ENCODE data around the gene CCDC174. TPM values are rescaled to one million over a fixed set of nuclear protein-coding genes. Genes with fewer than 3 reads are reported as not detected.

Gene CCDC174
- total RNA-seq, 1 donor from 2014 or later, result 11.4 TPM

- DNase-seq (ENCODE audit: extremely low read depth, low read depth, low spot score), result no peak
Measured at GRCh38 chr3:14698601-14699244, 47.2 kb downstream of the CCDC174 start.

DNA sequence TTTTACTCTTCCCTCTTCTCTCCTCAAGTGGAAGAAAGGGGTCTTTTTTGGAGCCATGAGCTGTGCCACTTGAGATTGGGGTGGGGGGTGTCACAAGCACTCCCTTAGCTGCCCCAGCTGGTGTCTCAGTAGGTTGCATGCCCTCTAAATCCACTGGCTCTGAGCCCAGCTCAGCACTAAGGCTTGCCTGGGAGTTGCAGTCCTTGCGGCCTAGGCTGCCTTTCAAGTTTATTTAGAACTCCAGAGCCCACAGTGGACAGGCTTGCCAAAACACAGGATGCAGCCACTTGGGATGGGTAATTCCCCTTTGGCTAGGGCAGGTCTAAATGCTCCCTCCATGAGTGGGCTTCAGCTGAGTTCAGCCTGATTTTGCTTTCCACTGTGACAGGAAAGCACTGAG lies 48.1 kb downstream of the CCDC174 start:
- DNase-seq (ENCODE audit: extremely low read depth, low read depth, low spot score), result no peak

DNA sequence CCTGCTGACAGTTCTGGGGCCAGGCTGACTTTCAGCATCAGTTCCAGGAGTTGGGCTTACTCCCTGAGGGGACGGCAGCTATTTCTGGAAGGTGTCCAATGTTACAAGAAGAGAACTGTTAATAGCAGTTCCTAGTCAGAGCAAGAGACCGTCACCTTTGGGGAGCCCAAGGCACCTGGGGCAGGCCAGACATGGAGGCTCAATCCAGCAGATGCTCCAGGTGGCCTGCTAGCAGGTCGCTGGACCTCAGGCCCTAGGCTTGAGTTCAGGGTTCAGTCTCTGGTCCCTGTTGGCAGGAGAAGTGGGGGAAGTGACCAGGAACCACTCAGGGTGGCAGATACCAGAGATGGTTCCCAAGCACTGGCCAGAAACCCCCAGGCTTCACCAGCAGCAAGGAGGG lies 49.3 kb downstream of the CCDC174 start:
- DNase-seq (ENCODE audit: extremely low read depth, low read depth, low spot score), result no peak

DNA sequence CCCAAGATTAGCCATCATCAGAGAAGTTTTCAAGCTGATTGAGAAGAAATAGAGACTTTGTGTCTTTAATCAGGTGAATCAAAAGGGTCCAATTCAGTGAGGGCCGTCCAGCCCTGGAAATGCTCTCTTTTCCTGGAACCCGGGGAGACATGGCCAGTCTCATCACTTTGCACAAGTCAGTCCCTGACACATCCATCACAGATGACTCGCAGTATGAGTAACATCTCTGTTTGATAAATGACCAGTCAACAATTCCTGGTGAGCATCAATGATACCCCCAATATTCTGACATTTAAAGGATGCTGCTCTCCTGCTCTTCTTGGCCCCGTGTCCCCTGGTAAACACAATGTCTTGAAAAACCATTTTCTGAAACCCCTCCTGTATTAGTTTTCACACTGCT lies 50.1 kb downstream of the CCDC174 start:
- no peak for DNase-seq (ENCODE audit: extremely low read depth, low read depth, low spot score)

DNA sequence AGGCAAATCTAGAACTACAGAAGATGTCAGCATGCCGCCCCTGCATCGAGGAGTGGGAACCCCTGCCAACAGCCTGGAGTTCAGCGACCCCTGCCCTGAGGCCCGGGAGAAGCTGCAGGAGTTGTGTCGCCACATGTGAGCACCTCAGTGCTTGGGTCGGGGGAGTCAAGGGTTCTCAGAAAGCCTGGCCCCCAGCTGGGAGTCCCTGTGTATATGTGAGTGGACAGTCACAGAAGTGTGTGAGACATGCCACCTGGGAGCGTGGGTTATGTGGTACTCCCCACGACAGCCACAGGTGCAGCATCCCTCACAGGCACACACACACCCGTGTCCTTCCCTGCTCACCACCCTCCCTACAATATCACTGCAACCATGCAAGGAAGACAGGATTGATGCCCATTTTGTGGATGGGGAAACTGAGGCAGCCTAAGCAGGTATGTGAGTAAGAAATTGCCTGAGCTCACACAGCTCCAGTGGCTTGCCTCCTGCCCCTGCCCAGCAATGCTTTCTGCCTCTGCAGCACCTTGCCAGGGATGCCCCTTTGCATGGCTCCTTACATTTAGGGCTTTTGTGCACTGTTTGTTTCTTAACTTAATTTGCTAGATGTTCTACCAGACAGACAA lies 51.7 kb downstream of the CCDC174 start:
- DNase-seq (ENCODE audit: extremely low read depth, low read depth, low spot score), result no peak

GRCh38 chr3:14703791-14704190 lies 52.2 kb downstream of the CCDC174 start:
- no peak for DNase-seq (ENCODE audit: extremely low read depth, low read depth, low spot score)

GRCh38 chr3:14706096-14706495 lies 54.5 kb downstream of the CCDC174 start:
- DNase-seq (ENCODE audit: extremely low read depth, low read depth, low spot score), result no peak

DNA sequence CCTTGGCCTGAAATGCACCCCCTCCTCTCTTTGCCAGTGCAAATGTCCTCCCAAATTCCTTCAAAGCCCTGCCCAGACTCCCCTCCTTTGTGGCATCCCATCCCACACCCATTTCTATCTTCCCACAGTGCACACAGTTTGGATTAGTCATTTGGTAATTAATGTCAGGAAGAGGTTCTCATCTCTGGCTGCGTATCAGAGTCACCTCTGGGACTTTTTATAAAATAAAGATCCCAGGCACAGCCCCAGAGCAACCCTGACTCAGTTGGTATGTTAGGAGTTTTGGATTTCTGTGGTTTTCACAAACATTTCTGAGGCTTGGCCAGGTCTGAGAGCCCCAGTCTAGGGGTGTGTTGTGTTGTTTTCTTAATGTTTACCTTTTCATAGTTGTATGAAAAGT lies 65.0 kb downstream of the CCDC174 start:
- no peak for DNase-seq (ENCODE audit: extremely low read depth, low read depth, low spot score)

DNA sequence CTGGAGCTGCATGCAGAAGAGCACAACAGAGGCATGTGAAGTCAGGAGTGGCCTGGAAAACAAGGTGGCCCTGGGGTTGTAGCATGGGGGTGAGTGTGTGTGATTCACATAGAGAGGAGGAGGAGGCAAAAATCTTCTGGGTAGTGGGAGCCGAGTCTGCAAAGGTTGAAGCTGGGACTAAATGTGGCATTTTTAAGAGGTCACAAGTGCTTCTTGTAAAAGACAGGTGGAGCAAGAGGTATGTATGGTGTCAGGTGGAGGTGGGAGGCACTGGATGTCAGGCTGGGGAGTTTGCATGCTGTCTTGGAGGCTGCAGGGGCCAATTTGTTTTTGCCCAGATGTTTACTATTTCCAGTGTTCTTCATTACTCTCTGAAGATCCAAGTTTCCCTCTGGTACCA lies 65.7 kb downstream of the CCDC174 start:
- DNase-seq (ENCODE audit: extremely low read depth, low read depth, low spot score), result no peak

DNA sequence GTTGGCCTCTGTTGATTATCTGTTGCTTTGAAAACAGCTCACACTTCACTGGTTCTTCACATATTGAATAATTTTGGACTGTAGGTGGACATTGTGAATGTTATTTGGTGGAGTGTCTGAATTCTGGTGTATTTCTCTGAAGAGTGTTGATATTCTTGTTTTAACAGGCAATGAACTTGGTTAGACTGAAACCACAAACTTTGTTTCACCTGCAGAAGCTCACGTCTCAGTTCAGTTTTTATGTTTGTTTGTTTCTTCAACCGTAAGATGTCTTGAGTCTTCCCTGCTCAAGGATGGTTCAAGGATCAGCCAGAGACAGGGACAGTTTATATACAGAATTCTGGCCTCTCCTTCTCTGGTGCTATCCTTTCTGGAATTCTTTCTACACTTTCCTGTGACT lies 67.0 kb downstream of the CCDC174 start:
- no peak for DNase-seq (ENCODE audit: extremely low read depth, low read depth, low spot score)

- DNase-seq (ENCODE audit: extremely low read depth, low read depth, low spot score), result no peak
Measured at GRCh38 chr3:14719006-14719405, 67.4 kb downstream of the CCDC174 start.

DNA sequence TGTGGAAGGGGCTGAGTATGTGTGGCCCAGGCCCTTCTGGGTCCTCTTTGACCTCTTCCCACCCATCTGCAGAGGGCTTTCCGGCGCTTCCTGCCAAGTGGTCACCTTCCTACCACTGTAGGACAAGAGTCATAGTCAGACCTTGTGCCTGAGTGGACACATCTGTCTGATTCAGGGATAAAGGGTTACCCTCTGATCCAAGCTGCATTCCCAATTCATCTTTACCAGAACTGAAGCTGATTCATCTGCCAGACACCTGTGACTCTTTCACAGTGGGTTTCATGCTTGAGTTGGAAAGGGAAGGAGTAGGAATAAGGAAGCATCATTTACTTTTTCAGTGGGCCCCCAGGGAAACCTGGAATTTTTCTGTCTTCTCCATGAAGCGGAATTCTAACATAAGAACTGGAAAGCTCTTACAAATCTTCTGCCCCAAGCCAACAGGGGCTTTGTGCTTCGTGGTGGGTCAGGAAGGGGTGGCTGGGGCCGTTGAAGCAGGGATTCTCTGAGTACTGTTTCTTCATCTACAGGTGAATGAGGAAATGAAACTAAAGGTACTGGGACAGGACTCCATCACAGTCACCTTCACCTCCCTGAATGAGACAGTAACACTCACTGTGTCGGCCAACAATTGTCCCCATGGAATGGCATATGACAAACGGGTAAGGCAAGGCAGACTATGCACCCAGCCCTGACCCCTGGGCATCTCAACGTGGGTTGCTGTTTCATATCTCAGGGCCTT lies 69.7 kb downstream of the CCDC174 start:
- DNase-seq (ENCODE audit: extremely low read depth, low read depth, low spot score), result no peak

Other genes starting within 250 kb of the CCDC174 start
- gene SLC6A6, start 249.2 kb upstream of the CCDC174 start, total RNA-seq, result 21.1 and 23.7 TPM in 2 replicates
- 0.06 TPM in 1 of 2 replicates, not detected in the other for gene GRIP2, start 111.4 kb upstream of the CCDC174 start, total RNA-seq
- not detected in 2 replicates for gene C3orf20, start 23.4 kb downstream of the CCDC174 start, total RNA-seq
- 72.1 and 109 TPM in 2 replicates for gene FGD5, start 167.2 kb downstream of the CCDC174 start, total RNA-seq

All from glomerular endothelial cell (primary cell).